Cardiac atrium fibroblast (primary cell): Measurements from ENCODE around the gene PCF11. TPM values are rescaled to one million over a fixed set of nuclear protein-coding genes. Genes with fewer than 3 reads are reported as not detected.

Experiments
- total RNA-seq: library from RNA; depleted of rRNA; stranded (reverse); fragments of >200 nt; gene quantifications from 2 replicates; pipeline ENCODE4 v1.2.3, GENCODE V29; 2015

Gene PCF11, protein sequence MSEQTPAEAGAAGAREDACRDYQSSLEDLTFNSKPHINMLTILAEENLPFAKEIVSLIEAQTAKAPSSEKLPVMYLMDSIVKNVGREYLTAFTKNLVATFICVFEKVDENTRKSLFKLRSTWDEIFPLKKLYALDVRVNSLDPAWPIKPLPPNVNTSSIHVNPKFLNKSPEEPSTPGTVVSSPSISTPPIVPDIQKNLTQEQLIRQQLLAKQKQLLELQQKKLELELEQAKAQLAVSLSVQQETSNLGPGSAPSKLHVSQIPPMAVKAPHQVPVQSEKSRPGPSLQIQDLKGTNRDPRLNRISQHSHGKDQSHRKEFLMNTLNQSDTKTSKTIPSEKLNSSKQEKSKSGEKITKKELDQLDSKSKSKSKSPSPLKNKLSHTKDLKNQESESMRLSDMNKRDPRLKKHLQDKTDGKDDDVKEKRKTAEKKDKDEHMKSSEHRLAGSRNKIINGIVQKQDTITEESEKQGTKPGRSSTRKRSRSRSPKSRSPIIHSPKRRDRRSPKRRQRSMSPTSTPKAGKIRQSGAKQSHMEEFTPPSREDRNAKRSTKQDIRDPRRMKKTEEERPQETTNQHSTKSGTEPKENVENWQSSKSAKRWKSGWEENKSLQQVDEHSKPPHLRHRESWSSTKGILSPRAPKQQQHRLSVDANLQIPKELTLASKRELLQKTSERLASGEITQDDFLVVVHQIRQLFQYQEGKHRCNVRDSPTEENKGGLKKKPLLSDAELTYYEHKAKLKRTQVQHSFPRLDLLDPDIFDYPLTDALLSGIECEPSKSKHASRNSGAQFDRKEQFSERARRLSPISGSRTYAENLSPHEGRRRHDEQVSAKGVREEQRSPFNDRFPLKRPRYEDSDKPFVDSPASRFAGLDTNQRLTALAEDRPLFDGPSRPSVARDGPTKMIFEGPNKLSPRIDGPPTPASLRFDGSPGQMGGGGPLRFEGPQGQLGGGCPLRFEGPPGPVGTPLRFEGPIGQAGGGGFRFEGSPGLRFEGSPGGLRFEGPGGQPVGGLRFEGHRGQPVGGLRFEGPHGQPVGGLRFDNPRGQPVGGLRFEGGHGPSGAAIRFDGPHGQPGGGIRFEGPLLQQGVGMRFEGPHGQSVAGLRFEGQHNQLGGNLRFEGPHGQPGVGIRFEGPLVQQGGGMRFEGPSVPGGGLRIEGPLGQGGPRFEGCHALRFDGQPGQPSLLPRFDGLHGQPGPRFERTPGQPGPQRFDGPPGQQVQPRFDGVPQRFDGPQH (N-terminal part only)
- total RNA-seq: 12.8 and 22.0 TPM in 2 replicates

GRCh38 chr11:83156996-83157593 lies at the start of gene PCF11:
Gene PCF11 (plus strand): TSS chr11:83157131. CDS start chr11:83157440, 309 bp downstream.

DNA sequence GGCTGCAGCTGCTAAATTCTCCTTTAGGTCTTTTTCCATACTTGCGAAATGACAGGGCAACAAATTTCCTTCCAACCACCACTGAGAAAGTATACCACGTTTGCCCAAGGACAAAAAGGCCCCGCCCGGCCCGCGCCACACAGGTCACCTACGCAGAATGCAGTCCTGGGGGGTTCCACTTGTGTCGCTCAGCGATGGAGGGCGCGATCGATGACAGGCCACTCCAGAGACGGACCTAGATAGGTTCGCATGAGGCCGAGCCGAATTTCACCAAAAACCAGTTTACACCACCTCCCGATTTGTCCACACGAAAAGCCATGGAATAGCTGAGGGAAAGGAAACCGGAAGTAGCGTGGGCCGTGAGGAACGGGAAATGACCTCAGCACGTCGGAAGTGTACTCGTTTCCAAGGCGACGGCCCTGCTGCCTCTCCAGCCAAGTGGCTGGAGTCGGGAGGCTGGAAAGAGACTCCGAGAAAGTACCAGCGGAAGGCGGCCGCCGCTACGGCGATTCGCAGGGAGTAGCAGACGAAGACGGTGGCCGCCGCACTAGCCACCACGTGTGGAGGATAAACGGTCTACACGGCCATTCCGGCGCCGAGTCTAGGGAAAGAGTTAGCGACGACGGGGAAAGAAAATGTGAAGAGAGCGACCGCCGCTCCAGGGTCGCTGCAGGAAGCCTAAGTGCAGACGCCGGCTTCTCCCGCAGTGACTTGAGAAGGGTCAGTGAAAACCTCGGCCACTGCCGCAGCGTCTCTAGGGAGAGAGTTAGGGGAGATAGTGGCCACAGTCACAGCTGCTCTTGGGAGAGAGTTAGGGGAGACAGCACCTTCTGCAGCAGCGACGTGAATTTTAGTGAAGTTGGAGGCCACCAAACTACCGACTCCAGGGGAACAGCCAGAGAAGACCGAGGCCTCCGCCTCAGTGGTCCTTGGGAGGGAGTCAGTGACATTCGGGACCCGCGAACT lies 36.7 kb downstream of the PCF11 start, which contains the start of gene ANKRD42:
Gene ANKRD42, plus strand, starts transcription at position 398 of the 966 bp plus-strand sequence. CDS start 959 bp downstream, outside the sequence.

Other genes starting within 250 kb of the PCF11 start
- 9.1 and 16.8 TPM in 2 replicates for gene RAB30, start 85.2 kb upstream of the PCF11 start, total RNA-seq
- 9.6 and 11.7 TPM in 2 replicates for gene ANKRD42, start 36.6 kb downstream of the PCF11 start, total RNA-seq
- gene CCDC90B, start 129.2 kb downstream of the PCF11 start, total RNA-seq: 36.8 and 45.8 TPM in 2 replicates